Right atrium auricular region (tissue), 2 donors: ENCODE data around the gene PUM1. TPM values are rescaled to one million over a fixed set of nuclear protein-coding genes. Genes with fewer than 3 reads are reported as not detected.

ENCODE experiments used
- total RNA-seq, 2 donors: library from RNA; depleted of rRNA; stranded (reverse); fragments of >200 nt; gene quantifications; one replicate each; pipeline ENCODE4 v1.1.0, GENCODE V29; 2016

The PUM1 gene
- total RNA-seq, 2 donors from 2014 or later = 51.2 to 68.8 TPM

Other genes starting within 250 kb of the PUM1 start
- 10 to 100 TPM; 15.9 to 43.8 TPM for gene SDC3, start 157.0 kb downstream of the PUM1 start, total RNA-seq
- not detected for gene NKAIN1, start 174.2 kb upstream of the PUM1 start, total RNA-seq
- gene SNRNP40, start 231.1 kb upstream of the PUM1 start, total RNA-seq = 10 to 100 TPM; 20.6 to 20.7 TPM
- gene ZCCHC17, start 231.3 kb upstream of the PUM1 start, total RNA-seq = 10 to 100 TPM; 12.7 to 13.3 TPM